GM18511 (cell line): ENCODE data around the gene ERG.

Source experiments
- ATAC-seq: cut with Tn5 transposase; IDR thresholded peaks from one replicate; pipeline ENCODE4 v1.9.1; 2021; ENCODE audit warnings: mild to moderate bottlenecking, moderate library complexity; ENCODE audit not compliant: unreplicated experiment

ERG gene

DNA sequence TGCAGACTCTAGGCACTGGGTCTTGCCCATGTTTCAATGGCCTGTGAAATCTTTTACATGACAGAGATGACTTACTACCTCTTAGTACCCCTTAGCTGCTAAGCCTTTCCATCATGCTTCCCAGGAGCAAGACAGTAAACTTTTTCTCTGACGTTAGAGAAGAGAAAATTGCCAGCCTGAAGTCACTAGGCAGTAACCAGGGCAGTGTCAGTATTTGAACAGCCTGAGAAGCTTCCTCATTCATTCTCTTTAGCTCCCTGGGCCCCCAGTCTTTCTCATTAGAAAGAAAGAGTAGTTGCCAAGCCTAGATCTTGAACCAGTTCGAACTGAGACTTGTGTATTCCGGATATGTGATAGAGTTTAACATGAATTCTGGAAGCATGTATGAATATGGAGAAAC is 99.2 kb downstream of the ERG start:
- no peak for ATAC-seq

GRCh38 chr21:38396325-38396724 is 102.0 kb downstream of the ERG start:
- no peak for ATAC-seq

DNA sequence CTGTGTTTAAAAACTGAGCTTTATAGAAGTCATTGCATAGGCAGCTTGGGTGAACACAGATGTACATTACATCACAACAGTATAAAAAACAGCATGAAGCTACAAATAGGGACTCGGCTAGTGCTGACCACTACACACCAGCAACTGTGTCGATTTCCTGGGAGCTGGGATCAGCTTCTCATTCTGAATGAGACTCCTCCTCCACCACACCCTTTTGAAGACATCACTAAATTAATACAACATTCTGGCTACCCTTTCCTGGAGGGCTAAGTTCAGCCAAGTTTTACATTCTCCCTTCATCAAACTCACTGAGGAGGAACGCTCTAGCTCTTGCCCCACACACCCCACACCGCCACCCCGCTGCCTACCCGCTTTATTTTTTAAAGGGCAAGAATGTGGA is 102.7 kb downstream of the ERG start:
- ATAC-seq: no peak

GRCh38 chr21:38392661-38393060 is 105.6 kb downstream of the ERG start:
- ATAC-seq: no peak

DNA sequence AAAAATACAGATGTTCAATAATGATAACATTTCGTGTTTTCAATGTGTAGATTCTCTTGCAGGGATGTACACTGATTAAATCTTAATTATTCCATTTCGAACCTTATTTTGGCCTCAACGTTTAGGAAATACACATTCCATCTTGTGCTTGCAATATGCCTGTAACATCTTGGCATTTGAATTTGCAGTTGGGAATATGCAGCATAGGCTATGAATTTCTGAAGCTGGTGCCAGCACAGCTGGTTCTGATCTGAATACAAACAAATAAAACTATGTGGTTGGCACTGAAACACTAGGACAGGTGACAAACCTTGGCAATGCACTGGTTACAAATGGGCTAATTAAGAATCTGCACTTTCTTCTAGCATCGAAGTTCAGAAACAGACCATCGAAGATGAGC is 108.4 kb downstream of the ERG start:
- ATAC-seq: no peak

DNA sequence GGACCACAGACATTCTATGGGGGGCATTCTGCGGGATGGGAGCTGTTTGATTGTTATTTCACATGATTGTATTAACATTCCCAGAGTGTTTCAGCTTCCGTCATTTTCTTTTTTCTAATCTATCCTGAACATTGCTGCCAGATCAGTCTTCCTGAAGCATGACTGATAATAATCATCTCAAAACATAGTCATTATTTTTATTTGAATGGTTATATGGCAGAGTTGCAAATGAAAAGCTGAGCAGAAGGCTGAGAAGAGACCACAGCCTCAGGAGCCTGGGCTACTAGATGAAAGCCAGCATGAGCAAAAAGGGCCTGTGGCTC is 109.0 kb downstream of the ERG start:
- no peak for ATAC-seq

- ATAC-seq: no peak
Measured at GRCh38 chr21:38388647-38389353, 109.5 kb downstream of the ERG start.

GRCh38 chr21:38388203-38388602 is 110.1 kb downstream of the ERG start:
- ATAC-seq: no peak

DNA sequence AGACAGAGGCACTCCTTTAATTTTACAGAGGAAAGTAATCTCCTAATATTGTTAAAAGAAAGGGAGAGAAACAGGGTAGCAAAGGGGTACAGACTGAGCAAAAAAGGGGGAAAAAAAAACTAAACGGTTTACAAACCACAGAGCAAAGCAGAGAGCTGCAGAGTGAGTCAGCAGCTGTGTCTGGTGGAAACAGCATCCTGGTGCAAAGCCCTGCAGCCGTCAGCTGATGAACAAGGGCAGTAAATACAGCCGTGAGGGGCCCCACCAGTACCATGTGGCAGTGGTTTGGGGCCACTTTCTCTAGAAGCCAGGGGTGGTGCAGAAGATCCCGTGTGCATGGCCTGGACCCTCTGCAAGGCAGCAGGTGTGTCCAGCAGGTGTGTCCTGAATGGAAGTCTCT is 111.3 kb downstream of the ERG start:
- no peak for ATAC-seq

- ATAC-seq: no peak
Measured at GRCh38 chr21:38385427-38386175, 112.7 kb downstream of the ERG start.

- ATAC-seq: no peak
Measured at GRCh38 chr21:38384675-38385426, 113.4 kb downstream of the ERG start.

GRCh38 chr21:38384238-38384560 is 114.1 kb downstream of the ERG start:
- ATAC-seq: no peak

DNA sequence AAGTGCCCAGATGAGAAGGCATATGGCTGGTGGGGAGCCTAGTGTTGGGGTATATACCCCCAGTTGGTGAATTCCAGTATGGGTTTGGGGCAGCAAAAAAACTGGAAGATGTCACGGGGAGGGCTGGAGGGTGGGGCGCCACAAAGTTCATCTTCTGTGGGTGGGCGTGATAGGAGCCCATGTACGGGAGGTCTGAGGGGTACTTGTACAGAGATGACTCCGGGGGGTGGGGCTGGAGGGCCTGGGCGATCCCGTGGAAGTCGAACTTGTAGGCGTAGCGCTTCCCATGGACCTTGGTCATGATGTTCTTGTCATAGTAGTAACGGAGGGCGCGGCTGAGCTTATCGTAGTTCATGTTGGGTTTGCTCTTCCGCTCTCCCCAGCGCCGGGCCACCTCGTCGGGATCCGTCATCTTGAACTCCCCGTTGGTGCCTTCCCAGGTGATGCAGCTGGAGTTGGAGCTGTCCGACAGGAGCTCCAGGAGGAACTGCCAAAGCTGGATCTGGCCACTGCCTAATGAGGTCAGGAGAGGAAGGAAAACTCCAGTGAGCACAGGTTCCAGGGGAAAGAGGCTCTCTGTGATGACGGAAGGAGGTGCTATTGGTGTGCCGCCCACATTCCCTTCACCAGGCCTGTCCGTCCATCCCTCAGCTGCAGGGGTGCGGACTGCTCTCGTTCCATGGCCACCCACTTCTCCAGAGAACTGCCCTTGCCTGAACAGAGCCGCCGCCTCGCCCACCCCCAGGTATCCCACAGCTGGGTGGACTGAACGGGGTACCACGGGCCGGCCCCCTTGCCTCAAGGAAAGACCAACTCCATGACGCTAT is 114.7 kb downstream of the ERG start:
- ATAC-seq: no peak

GRCh38 chr21:38380481-38381137 is 117.7 kb downstream of the ERG start:
- no peak for ATAC-seq

GRCh38 chr21:38379147-38379546 is 119.1 kb downstream of the ERG start:
- ATAC-seq: no peak

DNA sequence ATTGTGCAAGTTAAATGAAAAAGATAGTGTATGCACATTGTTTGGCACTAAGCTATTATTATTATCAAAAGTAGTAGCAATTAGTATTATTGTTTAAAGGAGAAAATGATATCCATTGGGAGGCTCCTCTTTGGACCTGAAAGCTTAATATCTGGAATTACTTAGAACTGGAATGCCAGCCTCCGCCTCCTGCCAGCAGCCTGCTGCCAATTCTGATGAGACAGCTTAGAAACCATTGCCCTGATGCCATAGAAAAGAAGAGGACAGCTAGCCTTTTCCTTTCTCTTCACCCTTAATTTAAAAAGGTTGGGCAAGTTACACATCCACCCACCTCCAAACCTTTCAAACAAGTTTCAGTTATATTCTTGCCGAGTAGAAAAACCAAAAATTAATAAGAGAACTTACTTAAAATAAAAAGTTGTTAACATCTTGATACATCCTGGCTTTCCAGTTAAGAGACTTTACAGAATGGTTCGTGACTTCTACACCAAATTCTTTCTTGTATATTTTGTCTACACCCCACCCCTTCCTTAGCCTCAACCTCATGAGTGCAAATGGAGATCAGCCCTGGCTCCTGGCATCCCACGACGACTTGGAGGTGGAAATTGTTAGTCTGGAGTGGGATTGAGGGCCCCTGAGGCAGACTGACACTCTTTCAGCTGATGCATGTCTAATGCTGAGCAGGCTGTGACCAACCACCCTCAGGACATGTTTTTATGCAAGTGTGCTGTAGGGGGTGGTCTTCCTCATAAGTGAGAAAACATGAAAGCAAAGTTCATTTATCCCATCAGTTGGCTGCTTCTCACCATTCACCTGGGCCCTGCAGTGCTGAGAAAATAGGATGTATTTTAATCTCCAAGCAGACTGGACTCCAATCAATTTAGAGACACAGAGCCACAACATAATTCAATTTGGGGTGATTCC is 120.8 kb downstream of the ERG start:
- ATAC-seq: no peak

GRCh38 chr21:38376693-38377092 is 121.6 kb downstream of the ERG start:
- no peak for ATAC-seq

DNA sequence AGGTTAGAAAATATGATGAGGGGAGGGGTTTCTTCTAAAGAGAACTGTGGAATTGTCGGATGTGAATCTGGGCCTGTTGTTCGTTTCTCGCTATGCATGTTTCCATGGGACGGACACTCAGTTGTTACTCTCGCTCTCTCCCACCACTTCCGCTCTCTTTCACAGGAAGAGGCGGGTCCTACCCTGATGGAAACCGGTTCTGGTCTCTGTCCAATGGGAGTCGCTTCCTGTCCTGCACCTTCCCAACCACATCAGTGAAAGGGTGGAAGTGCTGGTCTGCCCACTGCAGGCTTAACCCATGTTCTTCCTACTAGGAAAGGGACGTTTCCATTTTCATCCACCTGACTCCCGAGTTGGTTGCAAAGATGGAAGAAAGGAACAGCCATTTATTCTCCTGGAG is 122.0 kb downstream of the ERG start:
- ATAC-seq: no peak

- ATAC-seq: no peak
Measured at GRCh38 chr21:38367646-38368045, 130.6 kb downstream of the ERG start.

DNA sequence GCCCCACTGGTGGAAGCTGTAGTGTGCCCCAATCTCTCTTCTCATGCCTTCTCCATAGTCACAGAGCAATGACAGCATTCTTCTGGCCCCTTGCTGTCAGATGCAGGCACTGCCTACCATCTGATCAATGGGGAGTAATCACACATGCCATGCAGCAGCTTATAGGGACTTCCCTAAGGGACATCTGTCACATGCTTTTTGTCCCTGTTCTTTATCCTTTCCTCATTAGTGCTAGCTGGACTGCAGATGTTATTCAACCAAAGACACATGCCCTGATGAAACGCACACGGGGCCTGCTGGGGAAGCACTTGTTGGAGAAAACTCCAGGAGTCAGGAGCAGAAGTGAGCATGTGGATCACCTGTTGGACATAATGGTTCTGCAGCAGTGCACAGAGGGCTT is 132.8 kb downstream of the ERG start:
- ATAC-seq: no peak
